Astrocyte (in vitro differentiated cells and primary cell): ENCODE data around the gene PTPN12.

Source experiments
- EZH2 ChIP-seq: IDR thresholded peaks from 2 replicates; pipeline ENCODE4 v1.6.1; 2012; ENCODE audit warnings: mild to moderate bottlenecking, low read length, inconsistent platforms; ENCODE audit not compliant: insufficient read depth
- TF ChIP-seq, protein P1 (sequence below): IDR thresholded peaks from 2 replicates; pipeline ENCODE4 v1.5.1; 2011; ENCODE audit warnings: low read depth, mild to moderate bottlenecking, inconsistent platforms, low read length, moderate library complexity; ENCODE audit not compliant: insufficient read depth

DNA sequence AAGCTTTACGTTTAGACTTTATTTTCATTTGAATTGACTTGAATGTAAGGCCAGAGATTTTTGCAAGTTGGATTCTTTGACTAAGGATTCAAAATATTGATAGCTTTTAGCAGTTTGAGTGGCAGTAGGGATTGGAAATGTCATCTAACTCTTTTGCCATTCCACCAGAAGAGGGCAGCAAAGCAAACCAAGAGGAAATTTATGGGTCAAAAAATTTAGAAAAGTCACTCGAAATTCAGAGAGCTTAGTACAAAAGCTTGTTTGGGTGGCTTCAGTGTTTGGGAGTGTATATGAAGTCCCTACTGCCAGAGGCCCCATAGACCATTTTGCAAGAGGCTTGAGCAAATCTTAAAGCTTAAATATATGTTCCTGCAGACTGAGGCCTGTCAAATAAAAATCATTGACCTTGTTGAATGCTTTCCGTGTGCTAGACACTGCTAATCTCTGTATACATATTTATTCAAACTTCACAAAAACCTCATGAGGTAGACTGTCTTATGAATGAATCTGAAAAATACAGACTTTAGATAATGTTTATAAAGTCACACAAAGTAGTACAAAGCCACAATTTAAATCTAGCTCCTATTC lies 114.6 kb downstream of the PTPN12 start:
- TF ChIP-seq, protein P1, sequence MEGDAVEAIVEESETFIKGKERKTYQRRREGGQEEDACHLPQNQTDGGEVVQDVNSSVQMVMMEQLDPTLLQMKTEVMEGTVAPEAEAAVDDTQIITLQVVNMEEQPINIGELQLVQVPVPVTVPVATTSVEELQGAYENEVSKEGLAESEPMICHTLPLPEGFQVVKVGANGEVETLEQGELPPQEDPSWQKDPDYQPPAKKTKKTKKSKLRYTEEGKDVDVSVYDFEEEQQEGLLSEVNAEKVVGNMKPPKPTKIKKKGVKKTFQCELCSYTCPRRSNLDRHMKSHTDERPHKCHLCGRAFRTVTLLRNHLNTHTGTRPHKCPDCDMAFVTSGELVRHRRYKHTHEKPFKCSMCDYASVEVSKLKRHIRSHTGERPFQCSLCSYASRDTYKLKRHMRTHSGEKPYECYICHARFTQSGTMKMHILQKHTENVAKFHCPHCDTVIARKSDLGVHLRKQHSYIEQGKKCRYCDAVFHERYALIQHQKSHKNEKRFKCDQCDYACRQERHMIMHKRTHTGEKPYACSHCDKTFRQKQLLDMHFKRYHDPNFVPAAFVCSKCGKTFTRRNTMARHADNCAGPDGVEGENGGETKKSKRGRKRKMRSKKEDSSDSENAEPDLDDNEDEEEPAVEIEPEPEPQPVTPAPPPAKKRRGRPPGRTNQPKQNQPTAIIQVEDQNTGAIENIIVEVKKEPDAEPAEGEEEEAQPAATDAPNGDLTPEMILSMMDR, result peak; percentile 74
- no peak for TF ChIP-seq EZH2
